ENCODE data around the gene AAR2.

Gene AAR2, protein sequence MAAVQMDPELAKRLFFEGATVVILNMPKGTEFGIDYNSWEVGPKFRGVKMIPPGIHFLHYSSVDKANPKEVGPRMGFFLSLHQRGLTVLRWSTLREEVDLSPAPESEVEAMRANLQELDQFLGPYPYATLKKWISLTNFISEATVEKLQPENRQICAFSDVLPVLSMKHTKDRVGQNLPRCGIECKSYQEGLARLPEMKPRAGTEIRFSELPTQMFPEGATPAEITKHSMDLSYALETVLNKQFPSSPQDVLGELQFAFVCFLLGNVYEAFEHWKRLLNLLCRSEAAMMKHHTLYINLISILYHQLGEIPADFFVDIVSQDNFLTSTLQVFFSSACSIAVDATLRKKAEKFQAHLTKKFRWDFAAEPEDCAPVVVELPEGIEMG

DNA sequence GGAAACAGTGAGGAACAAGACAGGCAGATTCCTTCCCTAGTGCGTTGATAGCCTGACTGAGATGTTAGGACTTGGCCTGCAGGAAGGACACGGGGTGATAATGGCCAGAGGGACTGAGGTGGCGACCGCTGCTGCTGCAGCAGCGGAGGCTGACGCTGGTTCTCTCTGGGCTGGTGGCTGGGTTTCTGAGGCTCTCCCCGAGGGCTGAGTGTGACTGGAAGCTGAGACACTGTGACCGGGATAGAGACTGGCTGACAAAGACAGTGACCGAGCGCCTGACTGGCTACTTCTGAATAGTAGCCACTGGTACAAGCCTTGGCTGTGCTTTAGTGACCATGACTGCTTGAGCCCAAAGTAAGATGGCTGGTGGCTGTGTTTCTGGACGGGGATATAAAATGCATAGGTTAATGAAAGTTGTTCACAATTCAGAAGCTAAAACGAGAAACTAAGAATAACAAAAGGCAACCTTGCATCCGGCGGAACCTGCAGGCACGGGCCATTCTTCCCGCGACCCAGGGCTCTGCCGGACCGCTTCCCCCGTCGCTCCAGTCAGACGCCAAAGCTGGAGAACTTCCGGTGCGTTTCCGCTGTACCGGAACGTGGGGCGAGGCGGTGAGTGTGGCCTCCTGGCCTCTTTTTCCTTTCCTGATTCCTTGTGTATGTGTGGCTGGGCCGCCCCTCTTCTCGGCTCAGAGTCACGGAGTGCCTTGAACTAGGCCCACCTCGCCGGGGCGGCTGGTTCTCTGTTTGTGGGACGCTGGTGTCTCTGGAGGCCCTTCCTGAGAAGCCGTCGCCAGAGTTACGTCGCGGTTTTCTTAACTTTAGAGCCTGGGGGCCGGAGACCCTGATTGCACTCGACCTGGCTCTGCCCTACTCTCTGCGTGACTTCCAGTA lies at the start of gene AAR2:
AAR2 (plus strand) TSS at position 587 of the 894 bp plus-strand sequence. CDS start 3,391 bp downstream, outside the sequence.
- DNase-seq (ENCODE audit: low spot score) = peak; percentile 93

DNA sequence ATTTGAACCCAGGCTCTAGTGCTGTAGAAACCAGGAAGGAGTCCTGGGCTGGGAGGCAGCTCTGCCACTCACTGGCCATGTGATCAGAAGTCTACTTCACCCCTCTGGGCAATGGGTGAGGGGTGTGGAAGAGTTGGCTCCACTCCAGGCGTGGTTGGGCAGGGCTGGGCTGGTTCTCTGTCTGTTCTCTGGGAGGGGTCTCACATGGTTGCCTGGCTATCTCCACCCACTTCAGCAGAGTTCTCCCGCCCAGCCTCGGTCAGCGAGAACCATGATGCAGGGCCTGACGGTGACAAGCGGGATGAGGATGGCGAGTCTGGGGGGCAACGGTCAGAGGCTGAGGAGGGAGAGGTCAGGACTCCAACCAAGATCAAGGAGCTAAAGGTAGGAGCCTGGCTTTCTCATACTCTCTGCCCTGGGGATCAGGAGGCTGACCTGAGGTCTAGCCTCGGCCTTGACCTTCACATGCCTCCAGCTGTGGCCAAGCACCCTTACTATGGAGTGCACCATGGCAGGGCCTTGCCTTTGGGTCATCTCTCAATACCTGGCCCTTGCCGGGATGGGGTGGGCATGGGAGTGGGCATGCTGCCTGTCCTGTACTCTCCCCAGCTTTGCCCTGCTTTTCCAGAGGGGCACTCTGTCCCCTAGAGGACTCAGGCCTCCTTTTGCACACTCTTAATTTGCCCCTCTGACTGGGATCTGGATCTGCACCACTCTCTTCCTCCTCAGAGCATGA lies 42.1 kb upstream of the AAR2 start:
- no peak for DNase-seq (ENCODE audit: low spot score)

DNA sequence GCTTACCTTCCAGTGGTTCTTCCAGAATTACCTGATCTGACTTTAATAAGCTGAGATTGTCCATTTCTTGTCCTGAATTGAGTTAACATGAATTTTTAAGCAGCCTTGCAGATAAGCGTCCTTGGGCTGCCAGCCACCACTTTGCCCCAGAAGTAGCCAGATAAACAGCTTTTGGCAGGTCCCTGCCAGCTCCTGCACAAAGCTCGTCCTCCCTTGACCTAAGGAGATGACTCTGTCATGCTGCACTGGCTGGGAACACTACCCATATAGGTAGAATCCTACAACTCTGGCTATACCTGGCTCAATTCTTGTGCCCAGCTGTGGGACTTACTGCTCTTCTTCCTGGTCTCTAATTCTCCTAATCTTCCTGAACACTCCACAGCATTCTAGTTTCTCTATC lies 39.6 kb upstream of the AAR2 start:
- no peak for DNase-seq (ENCODE audit: low spot score)

DNA sequence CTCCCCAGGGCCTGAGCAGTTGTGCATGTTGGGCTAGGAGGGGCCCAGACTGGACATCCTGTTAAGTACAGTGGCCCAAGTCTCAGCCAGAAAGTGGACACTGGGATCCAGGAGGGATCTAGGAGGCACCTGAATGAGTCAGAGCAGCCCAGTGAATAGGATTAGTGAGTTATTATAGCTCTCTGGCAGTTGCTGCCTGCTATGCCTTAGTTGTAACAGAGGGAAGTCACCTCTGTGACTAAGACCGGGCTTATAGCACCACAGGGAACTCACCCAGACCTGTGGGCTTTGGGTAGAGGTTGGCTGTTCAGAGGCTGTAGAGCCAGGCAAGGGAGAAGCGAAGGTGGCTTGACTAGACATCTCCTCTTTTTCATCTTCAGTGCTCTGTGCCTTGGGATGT lies 39.0 kb upstream of the AAR2 start:
- no peak for DNase-seq (ENCODE audit: low spot score)

DNA sequence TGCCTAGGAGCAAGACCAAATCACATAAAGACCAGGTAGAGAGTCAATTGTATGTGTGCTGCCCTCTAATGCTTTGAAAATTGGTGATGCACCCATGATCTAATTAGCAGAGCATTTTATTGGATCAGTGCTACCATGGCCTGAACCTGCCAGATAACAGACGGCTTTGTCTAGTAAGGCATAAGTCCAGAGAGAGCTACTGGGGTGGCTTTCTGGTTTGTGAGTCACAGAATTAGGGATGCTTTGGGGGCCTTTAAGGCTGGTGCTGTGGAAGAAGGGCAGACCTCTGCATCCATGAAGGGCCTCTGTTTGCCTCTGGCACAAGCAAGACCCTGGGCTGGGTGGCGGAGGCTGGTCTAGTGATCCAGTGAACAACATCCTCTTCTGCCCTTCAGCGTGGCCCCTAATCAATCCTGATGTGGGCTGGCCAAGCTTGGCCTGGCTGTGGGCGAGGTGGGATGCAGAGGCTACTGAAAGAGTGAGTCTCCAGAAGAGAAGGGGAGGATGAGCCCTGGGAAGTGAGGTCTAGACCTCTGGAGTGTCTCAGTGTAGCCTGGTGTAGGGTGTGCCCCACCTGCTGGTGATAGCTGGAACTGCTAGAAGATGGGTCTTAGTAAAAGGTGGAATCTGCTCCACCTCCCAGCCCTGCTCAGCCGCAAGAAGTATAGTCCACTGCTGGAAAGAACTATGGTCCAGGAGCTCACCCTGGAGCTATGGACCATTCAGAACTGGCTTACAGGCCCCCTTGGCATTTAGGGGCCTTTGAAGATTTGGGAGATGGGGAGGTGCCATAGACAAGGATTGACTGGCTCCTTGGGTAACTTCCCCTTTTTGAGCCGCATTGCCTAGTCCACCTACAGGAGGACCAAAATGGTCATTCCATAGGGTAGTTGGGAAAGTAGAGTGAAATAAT lies 36.7 kb upstream of the AAR2 start:
- DNase-seq (ENCODE audit: low spot score) = peak; percentile 94

DNA sequence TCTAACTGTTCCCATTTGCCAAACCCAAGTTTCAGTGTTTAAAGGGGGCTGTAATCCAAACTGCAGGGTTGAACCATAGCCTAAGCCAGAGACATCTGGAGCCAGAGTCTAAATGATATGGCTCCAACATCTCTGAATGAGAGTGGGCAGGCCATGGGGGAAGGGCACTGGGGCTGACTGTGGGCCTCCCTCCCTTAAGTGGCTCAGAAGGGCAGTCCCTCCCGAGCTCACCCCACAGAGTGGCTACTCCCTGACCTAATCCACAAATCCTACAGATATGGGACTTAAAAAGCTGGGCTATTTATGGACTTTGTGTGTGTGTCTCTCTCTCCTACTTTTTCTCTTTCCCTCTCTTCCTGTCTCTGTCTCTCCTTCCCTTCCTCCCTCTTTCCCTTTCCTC lies 35.8 kb upstream of the AAR2 start:
- no peak for DNase-seq (ENCODE audit: low spot score)

DNA sequence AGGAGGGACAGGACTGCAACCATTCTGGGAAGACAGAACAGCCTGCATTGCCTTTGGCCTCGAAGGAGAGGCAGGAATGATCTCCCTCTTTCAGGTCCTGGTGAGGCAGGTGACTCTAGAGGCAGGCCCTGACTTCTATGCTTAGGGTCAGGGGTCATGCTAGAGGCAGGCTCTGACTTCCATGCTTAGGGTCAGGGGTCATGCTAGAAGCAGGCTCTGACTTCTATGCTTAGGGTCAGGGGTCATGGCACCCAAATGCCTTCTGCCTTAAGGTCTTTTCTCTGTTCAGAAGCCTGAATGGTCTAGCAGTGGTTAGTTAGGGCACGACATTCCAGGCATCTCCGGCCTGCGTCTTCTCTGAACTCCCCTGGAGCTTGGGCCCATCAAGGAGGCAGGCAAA lies 35.1 kb upstream of the AAR2 start:
- no peak for DNase-seq (ENCODE audit: low spot score)

DNA sequence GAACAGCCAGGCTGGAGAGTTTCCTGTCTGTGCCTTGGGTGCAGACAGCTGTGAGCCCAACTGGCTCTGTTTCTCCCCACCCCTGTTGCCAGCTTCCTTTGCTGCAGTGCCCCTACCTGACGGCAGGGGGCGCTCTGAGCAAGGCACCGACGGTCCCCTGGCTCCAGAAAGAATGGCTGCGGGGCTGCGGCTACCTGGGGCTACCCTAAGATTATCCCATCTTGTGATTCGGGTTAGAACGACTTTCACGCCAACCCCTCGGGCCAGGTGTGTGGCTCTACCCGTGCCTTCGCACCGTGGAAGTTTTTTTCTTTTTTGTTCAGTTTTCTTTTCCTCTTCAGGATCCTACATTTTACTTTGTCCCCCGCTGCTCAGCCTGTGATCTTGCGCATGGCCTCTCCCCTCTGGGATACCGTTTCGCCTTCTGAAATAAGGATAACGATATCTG lies 33.4 kb upstream of the AAR2 start:
- peak; percentile 93 for DNase-seq (ENCODE audit: low spot score)

DNA sequence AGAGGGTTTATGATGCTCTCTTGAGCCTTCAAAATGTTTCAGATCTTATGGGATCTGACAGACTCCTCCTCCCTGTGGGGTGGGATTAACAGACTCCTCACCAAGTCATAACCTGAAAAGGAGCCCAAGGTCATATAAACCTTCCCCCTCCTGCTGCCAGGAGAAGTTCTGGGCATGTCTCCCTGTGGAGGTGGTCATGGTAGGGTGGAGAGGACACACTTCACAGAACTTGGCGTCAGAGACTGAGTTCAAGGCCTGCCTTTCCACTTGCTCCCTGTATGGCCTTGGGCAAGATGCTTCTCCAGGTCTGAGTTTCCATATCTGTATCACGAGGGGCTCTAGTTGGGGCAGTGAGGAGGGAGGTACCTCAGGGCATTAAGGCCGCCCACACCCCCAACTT lies 32.4 kb upstream of the AAR2 start:
- no peak for DNase-seq (ENCODE audit: low spot score)

DNA sequence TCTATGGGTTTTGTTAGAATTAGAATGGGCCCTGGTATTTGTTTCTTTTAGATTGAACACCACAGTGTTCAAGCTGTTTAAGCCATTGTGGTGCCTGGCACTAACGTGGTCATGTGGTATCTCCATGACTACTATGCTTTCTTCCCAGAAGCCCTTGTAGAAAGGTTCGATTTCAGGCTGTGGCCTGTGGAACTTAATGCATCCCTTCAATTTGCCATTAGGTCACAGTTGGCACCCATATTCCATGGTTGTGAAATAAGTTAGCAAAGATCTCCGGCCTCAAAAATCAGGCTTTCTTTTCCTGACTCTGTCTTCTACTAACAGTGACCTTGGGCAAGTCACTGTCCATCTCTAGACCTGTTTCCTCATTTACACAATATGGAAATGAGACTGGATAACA lies 31.3 kb upstream of the AAR2 start:
- no peak for DNase-seq (ENCODE audit: low spot score)

DNA sequence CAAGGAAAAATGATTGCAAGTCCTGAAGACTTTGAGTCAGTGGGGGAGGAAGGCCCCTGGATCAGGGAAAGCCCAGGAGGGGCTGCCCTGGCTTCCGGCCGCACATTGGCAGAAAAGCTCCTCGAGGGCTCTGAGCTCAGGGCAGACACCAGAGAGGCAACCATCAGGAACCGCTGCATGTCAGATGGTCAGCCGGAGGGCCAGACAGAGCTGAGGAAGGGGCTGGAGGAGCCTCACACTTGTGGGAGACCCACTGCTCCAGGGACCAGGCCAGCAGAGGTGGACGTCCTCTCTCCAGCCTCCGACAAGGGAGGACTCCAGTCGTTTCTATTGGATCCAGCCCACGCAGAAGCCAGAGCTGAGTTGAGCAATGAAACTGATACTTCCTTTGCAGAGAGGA lies 30.2 kb upstream of the AAR2 start:
- no peak for DNase-seq (ENCODE audit: low spot score)

DNA sequence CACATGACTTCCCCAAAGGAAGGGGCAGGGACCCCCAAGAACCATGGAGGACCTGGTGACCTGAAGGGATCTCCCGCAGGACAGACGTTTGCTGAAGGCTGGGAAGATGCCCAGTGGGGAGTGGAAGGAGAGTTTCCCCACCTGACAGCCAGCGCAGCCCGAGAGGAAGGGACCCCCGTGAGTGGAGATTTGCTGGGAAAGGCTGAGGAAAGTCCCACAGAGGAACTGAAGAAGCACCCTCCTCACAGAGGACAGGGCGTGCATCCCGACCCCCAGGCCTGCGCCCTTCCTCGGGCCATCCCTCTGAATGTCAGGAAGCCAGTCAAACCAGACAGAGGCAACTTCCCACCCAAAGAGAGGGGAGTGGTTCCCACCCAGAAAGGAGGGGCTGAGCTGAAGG lies 29.6 kb upstream of the AAR2 start:
- no peak for DNase-seq (ENCODE audit: low spot score)

DNA sequence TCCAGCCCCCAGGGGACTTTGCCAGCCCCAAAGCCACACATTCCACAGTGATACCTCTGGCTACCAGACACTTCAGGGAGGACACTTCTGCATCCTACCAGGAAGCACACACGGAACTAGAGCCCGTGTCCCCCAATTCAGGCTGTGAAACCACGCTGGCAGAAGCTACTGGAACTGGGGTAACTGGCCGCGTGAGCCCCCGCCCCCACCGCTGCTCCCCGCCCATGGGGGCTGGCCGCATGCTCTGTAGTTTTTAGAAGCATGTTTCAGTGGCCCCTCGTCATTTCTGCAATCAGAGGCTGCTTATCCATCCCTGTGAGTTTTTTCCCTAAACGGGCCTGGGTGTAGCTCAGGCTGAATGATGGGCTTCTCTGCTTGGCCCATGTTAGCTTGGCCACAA lies 28.7 kb upstream of the AAR2 start:
- no peak for DNase-seq (ENCODE audit: low spot score)

DNA sequence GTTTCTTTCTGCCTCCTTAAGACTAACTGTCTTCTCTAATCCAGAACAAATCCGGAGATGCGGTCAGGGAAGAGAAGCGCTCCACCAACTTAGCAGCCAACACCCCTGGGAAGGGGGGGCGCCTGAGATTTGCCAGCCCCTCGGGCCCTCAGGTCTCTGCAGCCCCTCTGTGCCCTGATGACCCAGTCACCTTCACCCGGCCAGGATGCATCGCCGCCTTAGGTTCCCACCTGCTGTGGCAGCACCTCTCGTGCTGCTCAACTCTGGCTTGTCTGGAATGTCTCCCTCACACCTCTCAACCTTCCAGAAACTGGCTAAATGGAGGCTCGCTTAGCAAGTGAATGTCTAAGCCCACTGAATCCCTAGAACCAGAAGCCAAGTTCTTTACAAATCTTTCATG lies 28.0 kb upstream of the AAR2 start:
- no peak for DNase-seq (ENCODE audit: low spot score)

DNA sequence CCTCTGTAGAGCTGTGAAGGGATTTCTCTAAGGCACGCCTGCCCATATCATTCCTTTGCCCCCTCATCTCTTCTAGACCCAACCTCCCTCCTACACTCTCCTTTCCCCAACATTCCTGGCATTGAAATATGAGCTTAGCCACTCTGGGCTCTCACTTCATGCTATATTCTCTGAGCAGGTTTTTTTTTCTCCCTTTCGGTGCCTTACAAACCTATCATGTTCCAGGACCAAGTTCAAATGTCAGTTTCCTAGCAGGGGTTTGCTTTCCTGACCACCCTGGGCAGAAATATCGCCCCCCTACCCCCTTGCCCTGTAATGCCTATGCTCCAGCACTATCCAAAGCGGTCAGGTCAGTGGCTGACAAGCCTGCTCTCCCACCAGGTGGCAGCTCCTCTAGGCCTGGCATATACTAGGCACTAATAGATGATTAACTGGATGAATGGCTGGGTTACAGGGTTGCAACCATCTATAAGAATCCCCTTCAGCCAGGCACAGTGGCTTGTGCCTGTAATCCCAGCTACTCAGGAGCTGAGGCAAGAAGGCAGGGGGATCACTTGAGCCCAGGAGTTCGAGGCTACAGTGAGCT lies 25.7 kb upstream of the AAR2 start:
- no peak for DNase-seq (ENCODE audit: low spot score)

DNA sequence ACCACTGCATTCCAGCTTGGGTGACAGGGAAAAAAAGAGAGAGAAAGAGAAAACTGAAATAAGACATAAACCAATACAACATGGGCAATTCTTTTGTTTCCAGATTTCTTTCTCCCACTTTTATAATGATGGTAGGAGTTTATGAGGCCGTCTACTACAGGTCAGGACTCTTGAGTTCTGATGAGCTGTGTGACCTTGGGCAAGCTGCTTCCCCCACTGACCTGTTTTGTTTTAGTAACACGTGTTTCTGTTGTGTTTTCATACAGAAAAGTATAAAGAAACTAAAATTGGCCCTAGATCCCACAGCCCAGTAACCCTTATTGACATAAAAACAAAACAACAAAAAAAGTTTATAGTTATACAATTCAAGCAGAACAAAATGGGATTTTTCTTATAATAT lies 22.9 kb upstream of the AAR2 start:
- no peak for DNase-seq (ENCODE audit: low spot score)

DNA sequence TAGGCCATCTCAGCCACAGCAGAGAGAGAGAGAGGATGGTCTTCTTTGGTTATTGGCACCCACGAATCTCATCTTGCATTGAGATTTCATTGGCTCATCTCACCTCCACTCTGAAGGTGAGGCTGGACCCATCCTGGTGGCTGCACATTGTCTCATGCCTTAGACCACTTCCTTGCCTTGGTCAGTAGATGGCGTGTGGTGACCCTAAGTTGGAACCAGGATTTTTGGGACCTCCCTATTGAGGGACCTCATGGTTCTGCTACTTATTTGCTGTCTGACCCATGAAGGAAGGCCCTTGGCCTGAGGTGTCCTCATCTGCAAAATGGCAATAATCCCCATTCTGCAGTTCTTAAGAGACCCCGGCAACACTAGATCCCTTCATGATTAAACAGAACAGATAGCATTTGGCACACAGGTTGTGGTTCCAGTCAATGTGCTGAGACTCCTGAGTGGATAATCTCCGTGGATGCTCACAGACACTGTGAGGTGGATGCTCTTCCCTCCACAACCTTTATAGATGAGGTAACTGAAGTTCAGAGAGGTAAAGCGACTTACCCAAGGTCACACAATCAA lies 21.5 kb upstream of the AAR2 start:
- peak; percentile 66 for DNase-seq (ENCODE audit: low spot score)

DNA sequence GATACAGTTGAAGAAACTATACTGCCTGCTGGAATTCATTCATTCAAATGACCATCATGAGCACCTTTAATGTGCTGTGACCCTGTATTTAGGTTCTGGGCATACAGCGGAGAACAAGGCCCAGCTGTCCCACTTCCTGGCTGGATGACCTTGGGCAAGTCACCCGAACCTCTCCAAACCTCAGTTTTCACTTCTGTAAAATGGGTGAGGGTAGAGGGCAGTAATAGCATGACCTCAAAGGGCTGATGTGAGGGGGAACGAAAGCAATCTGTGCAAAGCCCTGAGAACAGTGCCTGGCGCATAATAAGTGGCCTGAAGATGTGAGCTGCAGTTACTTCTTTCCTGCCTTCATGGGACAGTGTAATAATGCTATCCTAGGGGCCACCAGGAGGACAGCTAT lies 20.5 kb upstream of the AAR2 start:
- DNase-seq (ENCODE audit: low spot score) = no peak

DNA sequence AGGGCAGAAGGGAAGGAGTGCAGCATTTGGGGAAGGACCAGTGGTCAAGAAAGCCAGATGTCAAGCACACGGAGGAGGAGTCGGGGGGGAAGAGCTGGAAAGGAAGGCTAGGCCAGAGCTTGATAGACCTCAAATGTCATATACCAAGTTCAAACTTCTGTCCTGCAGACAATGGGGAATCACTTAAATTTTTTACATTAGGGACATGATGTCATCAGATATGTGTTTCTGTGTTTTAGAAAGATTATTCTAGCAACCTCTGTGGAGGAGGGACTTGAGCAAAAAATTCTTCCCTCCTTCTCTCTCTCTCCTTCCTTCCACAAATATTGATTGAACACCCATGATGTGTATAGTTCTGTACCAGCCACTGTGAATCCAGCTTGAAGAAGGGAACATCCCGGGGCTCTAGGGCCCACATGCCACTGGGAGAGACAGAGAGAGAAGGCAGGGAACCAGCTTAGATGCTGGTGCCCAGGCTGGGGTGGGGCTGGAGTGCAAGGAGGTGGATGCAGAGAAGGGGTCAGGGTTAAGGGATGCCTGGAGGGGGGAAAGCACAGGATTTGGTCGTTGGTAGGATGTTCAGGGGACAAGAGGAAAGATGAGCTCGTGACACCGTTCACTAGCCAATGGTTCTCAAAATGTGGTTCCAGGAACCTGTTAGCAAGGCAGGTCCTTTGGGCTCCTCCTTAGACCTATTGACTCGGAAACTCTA lies 19.8 kb upstream of the AAR2 start:
- no peak for DNase-seq (ENCODE audit: low spot score)

DNA sequence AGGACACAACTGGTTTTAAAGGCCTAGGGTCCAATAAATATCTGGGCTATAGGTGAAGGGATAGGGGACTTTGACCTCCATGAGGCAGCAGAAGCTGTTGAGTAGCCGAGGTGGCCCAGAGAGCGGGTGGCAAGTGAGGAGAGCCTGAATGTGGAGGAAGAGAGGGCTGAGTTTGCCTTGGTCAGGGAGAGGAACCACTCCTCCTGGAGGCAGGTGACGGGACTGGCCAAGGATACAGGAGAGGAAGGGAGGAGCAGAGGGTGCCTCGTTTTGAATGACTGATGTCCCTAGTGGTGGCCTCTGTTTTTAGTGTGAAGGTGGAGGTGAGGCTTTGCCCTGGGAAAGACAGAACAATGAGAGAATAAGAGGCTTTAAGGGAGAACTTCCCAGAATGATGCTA lies 19.1 kb upstream of the AAR2 start:
- no peak for DNase-seq (ENCODE audit: low spot score)
